OCI-M2 (cell line): ENCODE measurements around the gene PRR22.
"Not testable (repeated sequence)": the region's sequence is repeated elsewhere in the genome, so short reads cannot be mapped to it uniquely, and the experiment has no call there.

ENCODE experiments used
- DNase-seq: peaks from one replicate; lab custom pipeline; 2025; ENCODE audit not compliant: unreplicated experiment; lab: John Stamatoyannopoulos, UW

Gene PRR22

DNA sequence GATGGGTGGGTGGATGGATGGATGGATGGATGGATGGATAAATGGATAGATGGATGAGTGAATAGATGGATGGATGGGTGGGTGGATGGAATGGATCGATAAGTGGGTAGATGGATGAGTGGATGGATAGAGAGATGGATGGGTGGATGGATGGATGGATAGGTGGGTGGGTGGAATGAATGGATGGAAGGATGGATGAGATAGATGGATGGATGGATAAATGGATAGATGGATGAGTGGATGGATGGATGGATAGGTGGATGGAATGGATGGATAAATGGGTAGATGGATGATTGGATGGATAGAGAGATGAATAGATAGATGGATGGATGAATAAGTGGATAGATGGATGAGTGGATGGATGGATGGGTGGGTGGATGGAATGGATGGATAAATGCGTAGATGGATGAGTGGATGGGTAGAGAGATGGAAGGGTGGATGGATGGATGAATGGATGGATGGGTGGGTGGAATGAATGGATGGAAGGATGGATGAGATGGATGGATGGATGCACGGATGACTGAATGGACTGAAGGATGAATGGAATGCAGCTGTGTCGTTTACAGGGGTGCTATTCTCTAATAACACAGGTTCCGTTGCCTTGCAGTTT, 21.8 kb downstream of the PRR22 start:
- DNase-seq: no peak

DNA sequence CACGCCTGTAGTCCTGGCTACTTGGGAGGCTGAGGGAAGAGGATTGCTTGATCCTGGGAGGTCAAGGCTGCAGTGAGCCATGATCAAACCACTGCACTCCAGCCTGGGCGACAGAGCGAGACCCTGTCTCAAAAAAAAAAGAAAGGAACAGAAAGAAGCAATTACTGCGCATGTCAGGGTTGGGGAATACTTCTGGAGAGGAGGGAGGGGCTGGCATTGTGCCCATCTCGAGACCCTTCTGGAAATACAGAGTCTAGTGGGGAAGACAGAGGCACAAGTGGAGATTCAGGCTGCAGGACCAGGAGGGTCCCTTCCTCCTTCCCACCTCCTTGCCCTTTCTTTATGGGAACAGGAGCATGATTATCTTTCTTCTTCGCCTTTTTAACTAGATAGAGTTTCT, 30.8 kb downstream of the PRR22 start:
- no peak for DNase-seq

DNA sequence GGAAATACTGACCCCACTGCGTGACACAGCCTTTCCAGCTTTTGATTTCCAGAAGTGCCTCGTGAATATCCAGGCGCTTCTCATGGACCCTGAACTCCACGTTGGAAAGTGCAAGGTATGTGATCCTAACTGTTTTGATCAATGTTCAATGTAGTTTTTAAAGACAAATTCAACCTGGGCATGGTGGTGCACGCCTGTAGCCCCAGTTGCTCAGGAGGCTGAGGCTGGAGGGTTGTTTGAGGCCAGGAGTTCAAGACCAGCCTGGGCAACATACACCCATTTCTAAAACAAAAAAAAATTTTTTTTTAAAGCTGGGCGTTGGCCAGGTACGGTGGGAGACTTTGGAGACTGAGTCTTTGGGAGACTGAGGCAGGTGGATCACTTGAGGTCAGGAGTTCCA, 32.8 kb downstream of the PRR22 start:
- no peak for DNase-seq

- DNase-seq: no peak
Observed at GRCh38 chr19:5749505-5749904, 35.0 kb downstream of the PRR22 start.

- not testable (repeated sequence) for DNase-seq
Observed at GRCh38 chr19:5748920-5749319, 35.6 kb downstream of the PRR22 start.

DNA sequence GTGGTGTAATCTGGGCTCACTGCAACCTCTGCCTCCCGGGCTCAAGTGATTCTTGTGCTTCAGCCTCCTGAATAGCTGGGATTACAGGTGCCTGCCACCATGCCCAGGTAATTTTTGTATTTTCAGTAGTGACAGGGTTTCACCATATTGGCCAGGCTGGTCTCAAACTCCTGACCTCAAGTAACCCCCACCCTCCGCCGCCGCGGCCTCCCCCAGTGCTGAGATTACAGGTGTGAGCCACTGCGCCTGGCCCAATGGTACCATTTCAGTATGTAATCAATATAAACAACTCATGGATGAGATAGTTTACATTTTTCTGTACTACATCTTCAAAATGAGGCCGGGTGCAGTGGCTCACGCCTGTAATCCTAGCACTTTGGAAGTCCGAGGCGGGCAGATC, 39.5 kb downstream of the PRR22 start:
- DNase-seq: not testable (repeated sequence)

DNA sequence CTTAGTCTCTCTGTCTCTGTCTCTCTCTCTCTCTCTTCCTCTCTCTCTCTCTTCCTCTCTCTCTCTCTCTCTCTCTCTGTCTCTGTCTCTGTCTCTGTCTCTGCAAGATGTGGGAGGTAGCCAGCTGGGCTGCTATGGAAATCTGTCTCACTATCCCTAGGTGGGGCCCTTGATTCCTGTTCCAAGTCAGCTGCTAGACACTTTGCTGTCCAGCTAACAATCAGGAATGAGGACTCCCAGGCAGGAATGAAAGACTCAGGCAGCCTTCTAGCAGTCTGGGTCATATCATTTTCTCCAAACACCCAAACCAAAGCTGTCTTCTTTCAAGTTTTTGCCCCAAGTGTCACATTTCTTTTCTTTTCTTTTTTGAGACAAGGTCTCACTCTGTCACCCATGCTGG, 40.9 kb downstream of the PRR22 start:
- DNase-seq: no peak

DNA sequence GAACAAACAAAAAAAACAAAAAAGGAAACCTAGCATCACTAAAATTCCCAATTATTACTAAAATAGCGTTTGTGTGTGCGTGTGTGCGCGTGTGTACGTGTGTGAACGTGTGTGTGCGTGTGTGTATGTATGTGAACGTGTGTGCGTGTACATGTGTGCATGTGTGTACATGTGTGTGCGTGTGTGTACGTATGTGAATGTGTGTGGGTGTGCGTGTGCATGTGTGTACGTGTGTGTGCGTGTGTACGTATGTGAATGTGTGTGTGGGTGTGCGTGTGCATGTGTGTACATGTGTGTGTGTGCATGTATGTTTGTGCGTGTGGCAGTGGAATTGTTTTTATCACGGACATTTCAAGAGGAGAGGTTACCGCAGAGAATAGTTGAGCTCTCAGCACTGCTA, 42.5 kb downstream of the PRR22 start:
- no peak for DNase-seq

- no peak for DNase-seq
Observed at GRCh38 chr19:5738423-5738822, 46.1 kb downstream of the PRR22 start.

DNA sequence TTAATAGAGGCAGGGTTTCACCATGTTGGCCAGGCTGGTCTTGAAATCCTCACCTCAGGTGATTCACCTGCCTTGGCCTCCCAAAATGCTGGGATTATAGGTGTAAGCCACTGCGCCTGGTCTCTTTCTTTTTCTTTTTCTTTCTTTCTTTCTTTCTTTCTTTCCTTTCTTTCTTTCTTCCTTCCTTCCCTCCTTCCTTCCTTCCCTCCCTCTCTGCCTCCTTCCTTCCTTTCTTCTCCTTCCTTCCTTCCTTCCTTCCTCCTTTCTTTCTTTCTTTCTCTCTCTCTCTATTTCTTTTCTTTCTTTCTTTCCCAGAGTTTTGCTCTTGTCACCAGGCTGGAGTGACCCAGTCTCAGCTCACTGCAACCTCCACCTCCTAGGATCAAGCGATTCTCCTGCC, 51.4 kb downstream of the PRR22 start:
- DNase-seq: not testable (repeated sequence)
